ENCODE results near the gene POMT1. TPM values are rescaled to one million over a fixed set of nuclear protein-coding genes. Genes with fewer than 3 reads are reported as not detected.

The POMT1 gene
- total RNA-seq, result 16.0 and 18.8 TPM in 2 replicates

DNA sequence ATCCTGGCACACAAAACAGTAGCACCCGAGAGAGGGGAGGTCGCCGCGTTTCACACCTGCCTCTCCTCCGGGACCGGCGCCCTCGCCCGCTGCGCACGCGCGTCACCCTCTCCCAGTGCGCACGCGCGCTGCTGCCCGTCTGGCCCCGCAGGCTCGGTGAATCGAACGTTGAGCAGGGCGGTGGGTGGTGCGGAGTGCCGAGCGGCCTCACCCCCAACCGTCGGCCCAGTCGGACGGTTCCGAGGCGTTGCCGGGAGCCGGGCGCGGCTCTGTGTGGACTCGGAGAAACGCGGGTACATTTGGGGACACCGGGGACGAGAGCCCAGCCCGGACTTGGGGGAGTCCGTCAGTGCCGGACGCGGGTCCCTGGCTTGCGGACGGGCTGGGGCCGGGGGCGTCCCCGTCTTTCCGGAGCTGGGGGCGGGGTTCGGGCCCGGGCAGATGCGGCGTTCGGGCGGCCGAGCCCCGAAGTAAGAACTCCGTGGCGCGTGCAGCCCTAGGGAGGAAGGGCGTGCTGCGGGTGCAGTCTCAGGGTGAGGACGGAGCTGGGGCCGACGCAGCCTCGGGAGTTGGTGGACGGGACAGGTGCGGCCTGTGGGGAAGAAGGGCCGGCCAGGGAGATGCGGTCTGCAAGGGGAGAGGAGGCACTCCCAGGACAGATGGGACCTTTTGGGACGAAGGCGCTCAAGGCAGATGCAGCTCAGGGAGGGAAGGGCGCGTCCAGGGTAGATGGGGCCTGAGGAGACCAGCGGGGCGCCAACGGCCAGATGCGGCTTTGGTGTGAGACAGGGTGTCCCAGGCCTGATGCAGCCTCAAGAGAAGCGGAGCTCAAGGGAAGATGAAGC is at the start of gene POMT1:
TSS of gene POMT1 (plus strand) at position 138 of the 845 bp plus-strand sequence. CDS start 1,301 bp downstream, outside the sequence.

DNA sequence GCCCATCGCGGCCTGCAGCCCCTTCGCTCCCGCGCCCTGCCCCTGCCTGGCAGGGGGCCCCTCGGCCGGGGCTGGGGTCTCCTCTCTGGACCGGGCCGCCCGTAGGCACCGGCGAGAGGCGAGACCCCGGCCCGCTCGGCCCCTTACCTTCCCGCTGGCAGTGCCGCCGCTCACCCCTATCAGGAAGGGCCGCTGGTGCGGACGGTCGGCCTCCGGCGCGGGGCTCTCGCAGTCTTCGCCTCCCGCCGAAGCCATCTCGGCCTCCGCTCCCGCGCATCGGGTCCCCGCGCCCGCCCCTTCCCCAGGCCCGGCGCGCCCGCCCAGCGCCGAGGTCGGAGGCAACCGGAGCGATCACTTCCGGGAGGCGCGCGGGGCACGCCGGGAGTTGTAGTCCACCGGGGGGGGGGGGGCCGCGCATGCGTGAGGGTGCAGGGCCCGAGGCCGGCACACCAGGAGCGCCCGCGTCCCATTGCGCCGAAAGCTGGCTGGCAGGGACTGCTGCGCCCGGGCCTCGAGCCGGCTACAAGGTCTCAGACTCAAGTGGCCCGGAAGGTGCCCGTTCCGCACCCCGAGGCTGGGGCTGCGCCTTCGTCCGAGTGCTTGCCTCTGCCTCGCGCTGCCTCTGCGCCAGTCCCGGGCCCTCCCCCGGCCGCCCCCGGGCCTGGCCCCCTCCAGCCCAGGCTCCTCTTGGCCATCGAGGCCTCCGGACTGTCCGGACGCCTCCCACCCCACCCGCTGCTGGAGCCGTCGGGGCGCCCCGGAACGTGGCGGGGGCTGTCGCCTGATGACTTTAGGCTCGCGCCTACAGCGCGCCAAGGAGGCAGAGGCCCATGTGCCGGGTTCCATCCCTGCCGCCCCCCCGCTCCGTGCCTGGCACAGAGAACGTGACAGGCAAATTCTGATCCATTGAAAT is 28.5 kb downstream of the POMT1 start, which contains the start of gene UCK1:
TSS of gene UCK1 (minus strand) at position 344 of the 913 bp plus-strand sequence. CDS start at position 255, 89 bp downstream.

GRCh38 chr9:131545003-131545785 is 42.5 kb downstream of the POMT1 start, which contains the start of gene PRRT1B:
Gene PRRT1B (plus strand): TSS chr9:131545523. CDS start chr9:131545616, 93 bp downstream.

Other genes starting within 250 kb of the POMT1 start
- 0.98 and 1.3 TPM in 2 replicates for gene FAM78A, start 226.4 kb upstream of the POMT1 start, total RNA-seq
- gene PLPP7, start 213.2 kb upstream of the POMT1 start, total RNA-seq, result 16.5 and 22.2 TPM in 2 replicates
- 97.3 and 124 TPM in 2 replicates for gene PRRC2B, start 108.8 kb upstream of the POMT1 start, total RNA-seq
- 17.8 and 28.6 TPM in 2 replicates for gene UCK1, start 28.3 kb downstream of the POMT1 start, total RNA-seq
- gene PRRT1B, start 42.6 kb downstream of the POMT1 start, total RNA-seq, result not detected in 2 replicates
- 15.0 and 34.8 TPM in 2 replicates for gene RAPGEF1, start 237.2 kb downstream of the POMT1 start, total RNA-seq